GM21717 (cell line): ENCODE data around the gene TTLL9.

Source experiments
- ATAC-seq: cut with Tn5 transposase; IDR thresholded peaks from one replicate; pipeline ENCODE4 v1.9.1; 2021; ENCODE audit warnings: mild to moderate bottlenecking, moderate library complexity; ENCODE audit not compliant: unreplicated experiment

TTLL9 gene

GRCh38 chr20:31939661-31940060, 69.2 kb downstream of the TTLL9 start:
- no peak for ATAC-seq

- ATAC-seq, result no peak
Measured at GRCh38 chr20:31943052-31943471, 72.6 kb downstream of the TTLL9 start.

- ATAC-seq, result no peak
Measured at GRCh38 chr20:31945319-31945718, 74.9 kb downstream of the TTLL9 start.

GRCh38 chr20:31945785-31946184, 75.4 kb downstream of the TTLL9 start:
- no peak for ATAC-seq

GRCh38 chr20:31948008-31948407, 77.6 kb downstream of the TTLL9 start:
- ATAC-seq, result no peak

- ATAC-seq, result no peak
Measured at GRCh38 chr20:31949877-31950646, 79.6 kb downstream of the TTLL9 start.

GRCh38 chr20:31951203-31951529, 80.7 kb downstream of the TTLL9 start:
- ATAC-seq, result no peak

GRCh38 chr20:31951530-31952453, 81.4 kb downstream of the TTLL9 start, which contains the start of gene PDRG1:
TSS of gene PDRG1 (minus strand) at chr20:31952046. CDS start at chr20:31951961, 85 bp downstream.
- peak; percentile 79 for ATAC-seq

- no peak for ATAC-seq
Measured at GRCh38 chr20:31953556-31954148, 83.2 kb downstream of the TTLL9 start.

GRCh38 chr20:31954500-31954899, 84.1 kb downstream of the TTLL9 start:
- no peak for ATAC-seq

- no peak for ATAC-seq
Measured at GRCh38 chr20:31956556-31957526, 86.4 kb downstream of the TTLL9 start.

GRCh38 chr20:31962761-31963160, 92.3 kb downstream of the TTLL9 start:
- ATAC-seq, result no peak

- ATAC-seq, result no peak
Measured at GRCh38 chr20:31963889-31964288, 93.5 kb downstream of the TTLL9 start.

- no peak for ATAC-seq
Measured at GRCh38 chr20:31966991-31967655, 96.7 kb downstream of the TTLL9 start.

- no peak for ATAC-seq
Measured at GRCh38 chr20:31967830-31968249, 97.4 kb downstream of the TTLL9 start, which contains the start of gene XKR7. TSS of gene XKR7 (plus strand) at chr20:31968151. CDS start at chr20:31968176, 25 bp downstream.

- no peak for ATAC-seq
Measured at GRCh38 chr20:31968291-31969126, 98.1 kb downstream of the TTLL9 start.

- ATAC-seq, result no peak
Measured at GRCh38 chr20:31969991-31970390, 99.6 kb downstream of the TTLL9 start.

- ATAC-seq, result no peak
Measured at GRCh38 chr20:31972471-31973021, 102.1 kb downstream of the TTLL9 start.
